PC-9 (cell line): ENCODE results near the gene RANBP10. TPM values are rescaled to one million over a fixed set of nuclear protein-coding genes. Genes with fewer than 3 reads are reported as not detected.

Source experiments
- BruUV-seq: library from RNA; stranded (reverse); fragments of 400-500 nt; replicated peaks from 2 replicates; lab custom pipeline; 2021; lab: Mats Ljungman, UMichigan
- CTCF ChIA-PET: fragments of 300-600 bp; sonication (Branson Sonifier 250); formaldehyde crosslinking; loops from one replicate; lab custom pipeline; 2022; ENCODE audit warnings: antibody characterized with exemption; lab: Charles Lee
- POLR2A ChIA-PET: fragments of 300-600 bp; sonication (Branson Sonifier 250); formaldehyde crosslinking; loops from one replicate; lab custom pipeline; 2022; ENCODE audit warnings: antibody characterized with exemption; ENCODE audit not compliant: unreplicated experiment; lab: Charles Lee
- DNase-seq, 2 experiments: peaks; one replicate each; pipeline versions ENCODE4 v3.0.0 to v3.0.0-alpha.2; 2015 to 2022; ENCODE audit warnings: mixed read lengths in 1 of 2
- H2AFZ ChIP-seq: fragments of 200-600 bp; sonication (generic); 2 replicates; pipeline ENCODE4 v1.8.1; 2017; ENCODE audit warnings: antibody characterized with exemption
- H3F3A ChIP-seq: fragments of 200-600 bp; sonication (generic); 2 replicates; pipeline ENCODE4 v1.8.1; 2017; ENCODE audit warnings: antibody characterized with exemption, mild to moderate bottlenecking, low read depth; ENCODE audit not compliant: insufficient read depth
- H3K27ac ChIP-seq: fragments of 200-600 bp; sonication (generic); 2 replicates; pipeline ENCODE4 v1.6.1; 2016; ENCODE audit warnings: mixed run types
- H3K27me3 ChIP-seq: fragments of 200-600 bp; sonication (generic); 2 replicates; pipeline ENCODE4 v1.6.1; 2016; ENCODE audit warnings: low read depth, mixed run types; ENCODE audit not compliant: insufficient read depth
- H3K36me3 ChIP-seq: fragments of 200-600 bp; sonication (generic); 2 replicates; pipeline ENCODE4 v1.6.1; 2016; ENCODE audit warnings: low read depth, mixed run types
- H3K4me1 ChIP-seq: fragments of 200-600 bp; sonication (generic); replicated peaks from 2 replicates; pipeline ENCODE4 v1.6.1; 2016; ENCODE audit warnings: mixed run types; ENCODE audit not compliant: insufficient read depth
- H3K4me2 ChIP-seq: fragments of 200-600 bp; sonication (generic); 2 replicates; pipeline ENCODE4 v1.6.1; 2017; ENCODE audit warnings: mixed run types
- H3K4me3 ChIP-seq: fragments of 200-600 bp; sonication (generic); 2 replicates; pipeline ENCODE4 v1.6.1; 2016; ENCODE audit warnings: mixed run types
- H3K79me2 ChIP-seq: fragments of 200-600 bp; sonication (generic); 2 replicates; pipeline ENCODE4 v1.6.1; 2017; ENCODE audit warnings: low read depth, mixed run types
- H3K9me2 ChIP-seq: fragments of 200-600 bp; sonication (generic); 2 replicates; pipeline ENCODE4 v1.8.1; 2017; ENCODE audit warnings: mild to moderate bottlenecking; ENCODE audit not compliant: insufficient read depth
- H3K9me3 ChIP-seq: fragments of 200-600 bp; sonication (generic); 2 replicates; pipeline ENCODE4 v1.8.1; 2016; ENCODE audit warnings: low read depth; ENCODE audit not compliant: insufficient read depth
- H4K20me1 ChIP-seq: fragments of 200-600 bp; sonication (generic); 2 replicates; pipeline ENCODE4 v1.8.1; 2017; ENCODE audit not compliant: insufficient read depth
- EZH2 ChIP-seq: fragments of 200-600 bp; sonication (generic); IDR thresholded peaks from 2 replicates; pipeline ENCODE4 v1.8.0; 2017; ENCODE audit warnings: antibody characterized with exemption, low read depth
- intact Hi-C: fragments of 100-400 bp; cut with micrococcal nuclease; formaldehyde crosslinking; loops from one replicate; pipeline ENCODE4 v1.10.0; 2022; ENCODE audit not compliant: unreplicated experiment
- total RNA-seq: library from RNA; stranded (reverse); gene quantifications from 2 replicates; pipeline ENCODE4 v1.2.3, GENCODE V29; 2021
- TF ChIP-seq, protein P1 (sequence below): fragments of 200-600 bp; sonication (generic); conservative IDR thresholded peaks from 2 replicates; pipeline ENCODE4 v1.6.1; 2017; ENCODE audit warnings: mixed run types, antibody characterized with exemption, mild to moderate bottlenecking, moderate library complexity

The RANBP10 gene
- total RNA-seq, 1 experiment from 2014 or later, result 21.0 TPM

DNA sequence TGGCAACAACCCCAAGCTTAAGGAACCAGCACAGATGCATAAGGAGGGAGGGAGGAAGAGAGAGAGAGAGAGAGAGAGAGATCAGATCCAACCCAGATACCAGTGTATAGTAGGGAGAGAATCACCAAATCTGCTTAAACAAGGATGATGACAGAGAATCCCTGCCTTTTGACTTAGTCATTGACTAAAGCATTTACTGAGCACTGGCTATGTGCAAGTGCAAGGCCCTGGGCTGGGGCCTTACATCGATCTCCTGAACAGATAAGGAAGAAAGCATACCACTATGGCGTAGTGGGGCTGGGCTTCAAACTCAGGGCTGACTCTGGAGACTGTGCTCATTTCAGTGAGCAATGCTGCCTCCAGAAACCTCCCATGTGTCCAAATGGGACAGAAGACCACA is 16.2 kb upstream of the RANBP10 start:
- Histone ChIP-seq H3K36me3 (no peaks in the 10 kb centered on the region), H3K27ac (no peak overlapping the region), H3F3A (no peaks in the 10 kb centered on the region), H3K9me2 (no peaks in the 10 kb centered on the region), H3K79me2 (no peaks in the 10 kb centered on the region), H2AFZ (no peak overlapping the region), H3K27me3 (no peaks in the 10 kb centered on the region), H4K20me1 (no peaks in the 10 kb centered on the region), H3K9me3 (no peaks in the 10 kb centered on the region), H3K4me2 (no peak overlapping the region), H3K4me3 (no peak overlapping the region), H3K4me1 (0 out of 2 replicates have a peak, but pooled peaks cover 4% of the 10 kb centered on the region)
- ChIA-PET POLR2A (no interaction called here), CTCF (no interaction called here)
- BruUV-seq, result no TSS peak
- TF ChIP-seq, protein P1, sequence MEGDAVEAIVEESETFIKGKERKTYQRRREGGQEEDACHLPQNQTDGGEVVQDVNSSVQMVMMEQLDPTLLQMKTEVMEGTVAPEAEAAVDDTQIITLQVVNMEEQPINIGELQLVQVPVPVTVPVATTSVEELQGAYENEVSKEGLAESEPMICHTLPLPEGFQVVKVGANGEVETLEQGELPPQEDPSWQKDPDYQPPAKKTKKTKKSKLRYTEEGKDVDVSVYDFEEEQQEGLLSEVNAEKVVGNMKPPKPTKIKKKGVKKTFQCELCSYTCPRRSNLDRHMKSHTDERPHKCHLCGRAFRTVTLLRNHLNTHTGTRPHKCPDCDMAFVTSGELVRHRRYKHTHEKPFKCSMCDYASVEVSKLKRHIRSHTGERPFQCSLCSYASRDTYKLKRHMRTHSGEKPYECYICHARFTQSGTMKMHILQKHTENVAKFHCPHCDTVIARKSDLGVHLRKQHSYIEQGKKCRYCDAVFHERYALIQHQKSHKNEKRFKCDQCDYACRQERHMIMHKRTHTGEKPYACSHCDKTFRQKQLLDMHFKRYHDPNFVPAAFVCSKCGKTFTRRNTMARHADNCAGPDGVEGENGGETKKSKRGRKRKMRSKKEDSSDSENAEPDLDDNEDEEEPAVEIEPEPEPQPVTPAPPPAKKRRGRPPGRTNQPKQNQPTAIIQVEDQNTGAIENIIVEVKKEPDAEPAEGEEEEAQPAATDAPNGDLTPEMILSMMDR, result no peak
- TF ChIP-seq EZH2, result no peak
- peak in 1 of 2 experiments; percentile 54 for DNase-seq
- intact Hi-C loops, result no loop called here

DNA sequence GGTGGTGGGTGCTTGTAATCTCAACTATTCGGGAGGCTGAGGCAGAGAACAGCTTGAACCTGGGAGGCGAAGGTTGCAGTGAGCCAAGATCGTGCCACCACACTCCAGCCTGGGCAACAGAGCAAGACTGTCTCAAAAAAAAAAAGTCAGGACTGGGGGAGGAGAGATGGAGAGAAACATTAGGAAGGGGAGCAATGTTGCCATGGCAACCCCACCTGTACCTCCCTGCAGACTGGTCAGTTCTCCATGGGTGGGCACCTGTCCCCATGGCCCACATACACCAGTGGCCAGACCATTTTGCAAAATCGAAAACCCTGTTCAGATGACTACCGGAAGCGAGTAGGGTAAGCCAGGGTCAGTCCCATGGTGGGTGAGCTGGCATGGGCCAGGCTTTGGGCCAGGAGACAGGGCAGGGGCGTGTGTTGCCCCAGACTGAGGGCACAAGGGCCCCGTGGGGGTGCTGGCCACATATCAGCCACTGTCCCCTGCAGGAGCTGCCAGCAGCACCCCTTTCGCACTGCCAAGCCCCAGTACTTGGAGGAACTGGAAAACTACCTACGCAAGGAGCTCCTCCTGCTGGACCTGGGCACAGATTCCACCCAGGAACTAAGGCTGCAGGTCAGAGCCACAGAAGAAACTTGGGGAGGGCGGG is 14.4 kb upstream of the RANBP10 start:
- H3K4me1 ChIP-seq, result 0 out of 2 replicates have a peak, but pooled peaks cover 4% of the 10 kb centered on the region
- no peak overlapping the region for H3K27ac ChIP-seq
- H3F3A ChIP-seq, result no peaks in the 10 kb centered on the region
- no peak for DNase-seq
- TF ChIP-seq, protein P1, result no peak
- TF ChIP-seq EZH2, result no peak
- H4K20me1 ChIP-seq, result no peaks in the 10 kb centered on the region
- ChIA-PET POLR2A (no interaction called here), CTCF (interaction anchor here (0.5 to 0.7 kb wide), 2 partner anchors 14 to 148 kb away, joined by 3 to 5 read pairs; partner anchors contain the start of gene TSNAXIP1)
- H3K79me2 ChIP-seq, result no peaks in the 10 kb centered on the region
- H3K9me3 ChIP-seq, result no peaks in the 10 kb centered on the region
- H3K27me3 ChIP-seq, result no peaks in the 10 kb centered on the region
- no peaks in the 10 kb centered on the region for H3K36me3 ChIP-seq
- no peak overlapping the region for H3K4me3 ChIP-seq
- H3K4me2 ChIP-seq, result no peak overlapping the region
- BruUV-seq, result no TSS peak
- intact Hi-C loops, result no loop called here
- H2AFZ ChIP-seq, result no peak overlapping the region
- no peaks in the 10 kb centered on the region for H3K9me2 ChIP-seq

DNA sequence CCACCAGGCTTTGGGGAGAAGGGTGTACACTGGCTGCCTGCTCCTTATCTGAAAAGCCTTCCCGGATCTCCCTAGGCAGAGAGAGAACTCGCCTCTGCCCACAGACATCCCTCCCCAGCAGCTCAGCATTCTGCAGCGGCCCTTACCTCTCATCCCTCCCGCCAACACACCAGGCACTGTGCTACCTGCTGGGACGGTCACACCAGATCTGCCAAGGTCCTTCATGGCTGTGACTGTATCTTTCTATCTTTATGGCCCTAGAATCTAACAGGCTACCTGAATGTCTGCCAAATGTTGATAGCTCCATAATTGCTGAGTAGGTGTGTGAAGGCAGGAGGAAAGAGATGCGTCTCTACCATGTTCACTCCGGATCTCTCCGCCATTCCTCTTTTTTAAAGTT is 8.2 kb upstream of the RANBP10 start:
- ChIA-PET POLR2A (no interaction called here), CTCF (no interaction called here)
- DNase-seq, result no peak
- 0 out of 2 replicates have a peak, but pooled peaks cover 4% of the 10 kb centered on the region for H3K4me1 ChIP-seq
- no peaks in the 10 kb centered on the region for H3K9me2 ChIP-seq
- H3F3A ChIP-seq, result no peaks in the 10 kb centered on the region
- H2AFZ ChIP-seq, result no peak overlapping the region
- no peaks in the 10 kb centered on the region for H3K79me2 ChIP-seq
- no peaks in the 10 kb centered on the region for H4K20me1 ChIP-seq
- H3K4me3 ChIP-seq, result no peak overlapping the region
- H3K27ac ChIP-seq, result no peak overlapping the region
- BruUV-seq, result no TSS peak
- no peaks in the 10 kb centered on the region for H3K27me3 ChIP-seq
- H3K9me3 ChIP-seq, result no peaks in the 10 kb centered on the region
- TF ChIP-seq, protein P1, result no peak
- TF ChIP-seq EZH2, result no peak
- intact Hi-C loops, result no loop called here
- no peak overlapping the region for H3K4me2 ChIP-seq
- no peaks in the 10 kb centered on the region for H3K36me3 ChIP-seq
